PFSK-1 (cell line): ENCODE measurements around the gene QRICH2.
A peak's percentile ranks its signal among the peaks of the same experiment; 100 is the strongest.

ENCODE experiments used
- FOXP2 ChIP-seq: optimal IDR thresholded peaks from 2 replicates; pipeline ENCODE3; 2011; ENCODE audit warnings: borderline replicate concordance, control low read depth, inconsistent platforms; ENCODE audit not compliant: insufficient read depth; ENCODE audit errors: extremely low read length, extremely low read depth
- POLR2AphosphoS5 ChIP-seq: IDR thresholded peaks from 2 replicates; pipeline ENCODE4 v1.6.1; 2012; ENCODE audit warnings: low read depth, mild to moderate bottlenecking, control low read depth, low read length, moderate library complexity
- REST ChIP-seq, 2 experiments: IDR thresholded peaks; 2 replicates each; pipeline versions ENCODE4 v1.6.1 to v1.8.0; 2011 to 2012; ENCODE audit warnings: low read depth in 2 of 2, low read length in 2 of 2, control low read depth in 1 of 2, inconsistent platforms in 1 of 2, mild to moderate bottlenecking in 1 of 2, moderate library complexity in 1 of 2; ENCODE audit not compliant: insufficient read depth in 1 of 2
- SIN3A ChIP-seq: IDR thresholded peaks from 2 replicates; pipeline ENCODE4 v1.6.1; 2012; ENCODE audit warnings: mild to moderate bottlenecking, low read length, moderate library complexity, borderline replicate concordance; ENCODE audit not compliant: insufficient read depth
- TAF1 ChIP-seq: IDR thresholded peaks from 2 replicates; pipeline ENCODE4 v1.6.1; 2012; ENCODE audit warnings: low read length, control low read depth, borderline replicate concordance; ENCODE audit not compliant: insufficient read depth

Gene QRICH2

DNA sequence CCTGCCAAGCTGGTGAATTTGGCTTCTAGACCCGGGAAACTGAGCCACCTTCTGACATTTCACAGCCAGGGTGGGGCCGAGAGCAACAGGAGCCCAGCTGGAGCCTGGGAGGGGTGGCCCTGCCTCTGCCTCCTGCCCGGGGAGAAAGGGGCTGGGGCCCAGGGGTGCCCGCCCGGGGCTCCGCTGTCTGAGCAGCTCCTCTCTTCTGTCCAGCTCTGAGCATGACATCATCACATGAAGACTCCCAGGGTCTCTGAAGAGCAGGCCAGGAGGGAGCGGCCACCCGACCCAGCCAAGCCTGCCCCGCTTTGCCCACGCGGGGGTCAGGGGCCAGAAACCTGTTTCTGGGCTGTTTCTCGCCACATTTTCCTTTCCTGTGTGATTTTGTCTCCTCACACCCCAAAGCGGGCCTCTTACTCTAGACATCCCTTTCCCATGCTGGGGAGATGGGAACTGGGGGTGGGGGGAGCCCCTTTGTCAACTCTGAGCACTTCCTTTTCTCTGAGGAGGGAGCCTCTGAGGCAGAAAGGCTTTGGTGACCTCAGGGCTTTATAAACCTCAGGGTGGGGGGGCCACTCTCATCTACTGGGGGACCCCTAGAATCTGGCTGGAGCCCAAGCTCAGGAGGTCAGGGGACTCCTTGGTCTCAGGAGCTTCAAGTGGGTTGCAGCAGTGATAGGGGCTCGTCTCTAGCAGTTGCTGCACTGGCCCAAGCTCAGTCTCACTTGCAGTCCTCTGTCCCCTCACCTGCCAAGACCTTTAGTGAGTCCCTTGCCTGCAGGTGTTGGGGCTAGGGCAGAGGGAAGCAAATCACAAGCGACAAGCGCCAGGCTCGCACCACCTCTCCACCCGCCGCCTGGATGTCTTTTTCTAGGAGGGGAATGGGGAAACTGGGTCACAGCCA is 35.3 kb downstream of the QRICH2 start:
- TF ChIP-seq REST (IDR thresholded peaks at IDR 0.05; ENCODE audit: insufficient read depth in 1 of 2, low read depth in 2 of 2, low read length in 2 of 2) (no peak), POLR2AphosphoS5 (0 out of 2 replicates have a peak, but pooled peaks have one; percentile 46), FOXP2 (no peak)

- TF ChIP-seq POLR2AphosphoS5 = 0 out of 2 replicates have a peak, but pooled peaks have one; percentile 31
- no peak for TF ChIP-seq TAF1
- TF ChIP-seq SIN3A = no peak
- no peak for TF ChIP-seq REST (IDR thresholded peaks at IDR 0.05; ENCODE audit: insufficient read depth in 1 of 2, low read depth in 2 of 2, low read length in 2 of 2)
Measured at GRCh38 chr17:76271669-76272540, 36.2 kb downstream of the QRICH2 start.

- no peak for TF ChIP-seq REST (IDR thresholded peaks at IDR 0.05; ENCODE audit: insufficient read depth in 1 of 2, low read depth in 2 of 2, low read length in 2 of 2)
- 0 out of 2 replicates have a peak, but pooled peaks have one; percentile 9 for TF ChIP-seq SIN3A
- TF ChIP-seq FOXP2 = no peak
- peak; percentile 51 for TF ChIP-seq POLR2AphosphoS5
Measured at GRCh38 chr17:76270770-76271668, 37.1 kb downstream of the QRICH2 start.

- TF ChIP-seq SIN3A (no peak), POLR2AphosphoS5 (no peak), REST (IDR thresholded peaks at IDR 0.05; ENCODE audit: insufficient read depth in 1 of 2, low read depth in 2 of 2, low read length in 2 of 2) (no peak), FOXP2 (no peak), TAF1 (no peak)
Measured at GRCh38 chr17:76270127-76270592, 37.9 kb downstream of the QRICH2 start.
